Neural cell (in vitro differentiated cells): Measurements from ENCODE around the gene SH3GL3. TPM values are rescaled to one million over a fixed set of nuclear protein-coding genes. Genes with fewer than 3 reads are reported as not detected.
A peak's percentile ranks its signal among the peaks of the same experiment; 100 is the strongest.

ENCODE experiments used
- H2AFZ ChIP-seq: fragments of 200-600, 300-800 bp; sonication (generic), shearing (Covaris generic); 2 replicates; pipeline ENCODE4 v1.6.0; 2014; ENCODE audit warnings: low read depth, mild to moderate bottlenecking, antibody characterized with exemption, low read length, moderate library complexity
- H3F3A ChIP-seq: fragments of 200-600 bp; shearing (Covaris generic); 2 replicates; pipeline ENCODE4 v1.6.1; 2016; ENCODE audit warnings: mild to moderate bottlenecking, moderate library complexity, mixed read lengths, antibody characterized with exemption, low read length; ENCODE audit not compliant: insufficient read depth, poor library complexity, severe bottlenecking
- H3K27ac ChIP-seq: fragments of 200-600, 300-800 bp; sonication (generic), shearing (Covaris generic); 2 replicates; pipeline ENCODE4 v1.5.1; 2014; ENCODE audit warnings: mild to moderate bottlenecking, low read length, moderate library complexity
- H3K27me3 ChIP-seq: fragments of 300-800, 200-600 bp; sonication (generic), shearing (Covaris generic); 2 replicates; pipeline ENCODE4 v1.6.0; 2014; ENCODE audit warnings: mild to moderate bottlenecking, low read depth, low read length, moderate library complexity; ENCODE audit not compliant: insufficient read depth
- H3K36me3 ChIP-seq: fragments of 300-800, 200-600 bp; sonication (generic), shearing (Covaris generic); 2 replicates; pipeline ENCODE4 v1.5.1; 2014; ENCODE audit warnings: mild to moderate bottlenecking, antibody characterized with exemption, low read length, moderate library complexity; ENCODE audit not compliant: insufficient read depth
- H3K4me2 ChIP-seq: fragments of 300-800, 200-600 bp; sonication (generic), shearing (Covaris generic); 2 replicates; pipeline ENCODE4 v1.6.0; 2014; ENCODE audit warnings: mild to moderate bottlenecking, low read length
- H3K4me3 ChIP-seq: fragments of 300-800, 200-600 bp; sonication (generic), shearing (Covaris generic); 2 replicates; pipeline ENCODE4 v1.5.1; 2014; ENCODE audit warnings: mild to moderate bottlenecking, low read length, moderate library complexity
- H3K79me2 ChIP-seq: fragments of 200-600 bp; shearing (Covaris generic); replicated peaks from 2 replicates; pipeline ENCODE4 v1.6.0; 2014; ENCODE audit warnings: mild to moderate bottlenecking, low read length, moderate library complexity; ENCODE audit not compliant: insufficient read depth
- H3K9ac ChIP-seq: fragments of 300-800, 200-600 bp; sonication (generic), shearing (Covaris generic); 2 replicates; pipeline ENCODE4 v1.6.1; 2016; ENCODE audit warnings: mild to moderate bottlenecking, low read length, mixed read lengths
- H3K9me2 ChIP-seq: fragments of 200-600 bp; shearing (Covaris generic); 2 replicates; pipeline ENCODE4 v1.6.1; 2016; ENCODE audit warnings: mild to moderate bottlenecking, low read length, mixed read lengths; ENCODE audit not compliant: insufficient read depth
- H3K9me3 ChIP-seq: fragments of 200-600, 300-800 bp; sonication (generic), shearing (Covaris generic); 2 replicates; pipeline ENCODE4 v1.6.1; 2016; ENCODE audit warnings: mild to moderate bottlenecking, mixed run types, low read length, moderate library complexity, mixed read lengths
- H4K20me1 ChIP-seq: fragments of 200-600 bp; shearing (Covaris generic); 2 replicates; pipeline ENCODE4 v1.6.1; 2016; ENCODE audit warnings: mild to moderate bottlenecking, mixed run types; ENCODE audit not compliant: insufficient read depth
- EP300 ChIP-seq: fragments of 450-650 bp; conservative IDR thresholded peaks from 2 replicates; pipeline ENCODE4 v1.6.1; 2014; ENCODE audit warnings: antibody characterized with exemption, mild to moderate bottlenecking, moderate library complexity; ENCODE audit not compliant: poor library complexity, severe bottlenecking
- EZH2 ChIP-seq: fragments of 200-600, 300-800 bp; shearing (Covaris generic), sonication (generic); IDR thresholded peaks from 2 replicates; pipeline ENCODE4 v1.6.1; 2014; ENCODE audit warnings: antibody characterized with exemption, low read length, borderline replicate concordance, mild to moderate bottlenecking; ENCODE audit not compliant: insufficient read depth, poor library complexity, severe bottlenecking
- MXI1 ChIP-seq: fragments of 450-650 bp; conservative IDR thresholded peaks from 2 replicates; pipeline ENCODE4 v1.6.1; 2014; ENCODE audit warnings: antibody characterized with exemption, mild to moderate bottlenecking; ENCODE audit not compliant: poor library complexity, severe bottlenecking
- POLR2AphosphoS5 ChIP-seq: IDR thresholded peaks from 2 replicates; pipeline ENCODE4 v1.6.1; 2012
- RAD21 ChIP-seq: fragments of 450-650 bp; conservative IDR thresholded peaks from 2 replicates; pipeline ENCODE4 v1.6.1; 2014; ENCODE audit warnings: antibody characterized with exemption, mild to moderate bottlenecking, moderate library complexity
- SMC3 ChIP-seq: fragments of 450-650 bp; conservative IDR thresholded peaks from 2 replicates; pipeline ENCODE4 v1.6.1; 2014; ENCODE audit warnings: antibody characterized with exemption, mild to moderate bottlenecking, moderate library complexity; ENCODE audit not compliant: poor library complexity
- TAF1 ChIP-seq: IDR thresholded peaks from 2 replicates; pipeline ENCODE4 v1.6.1; 2012; ENCODE audit warnings: low read depth
- polyA plus RNA-seq: library from polyadenylated mRNA; depleted of rRNA; stranded (reverse); fragments of >200 nt; gene quantifications from 2 replicates; pipeline ENCODE4 v1.2.3, GENCODE V29; 2014
- TF ChIP-seq, protein P1 (sequence below): fragments of 450-650 bp; IDR thresholded peaks from 2 replicates; pipeline ENCODE4 v1.5.1; 2014; ENCODE audit warnings: antibody characterized with exemption, mild to moderate bottlenecking, moderate library complexity; ENCODE audit not compliant: poor library complexity, severe bottlenecking
- TF ChIP-seq, protein P2 (sequence below): IDR thresholded peaks from 2 replicates; pipeline ENCODE4 v1.6.1; 2012; ENCODE audit warnings: borderline replicate concordance

Gene SH3GL3
- polyA plus RNA-seq, 1 donor from 2014 or later: 104 TPM

DNA sequence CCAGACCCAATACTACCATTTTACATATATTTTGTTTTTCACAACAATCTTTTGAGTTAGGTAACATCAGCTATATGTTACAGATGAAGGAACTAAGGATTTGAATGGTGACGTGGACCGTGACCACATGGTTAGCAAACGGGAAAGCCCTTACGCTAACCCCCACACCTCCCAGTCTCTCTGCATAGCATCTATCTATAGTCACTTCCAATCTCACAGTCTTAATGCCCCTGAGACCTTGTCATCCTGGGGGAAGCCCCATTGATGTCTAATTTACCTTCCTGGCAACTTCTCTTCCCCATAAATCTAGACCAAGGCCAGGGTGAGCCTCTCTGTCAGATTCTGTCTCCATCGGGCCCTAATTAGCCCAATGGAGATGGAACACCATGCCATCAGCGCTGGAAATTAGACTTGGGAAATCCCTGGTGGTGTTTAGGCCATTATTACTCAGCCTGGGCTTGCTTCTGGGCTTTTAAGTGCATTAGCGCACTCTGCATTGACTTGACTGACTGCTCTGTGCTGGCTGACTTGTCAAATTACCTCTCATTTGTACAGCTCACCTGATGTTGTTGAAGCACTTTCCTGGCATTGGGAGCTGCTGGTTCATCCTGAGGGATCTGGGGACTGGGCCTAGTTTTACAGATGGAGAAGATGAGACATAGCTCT, 34.0 kb upstream of the SH3GL3 start:
- no peak for TF ChIP-seq MXI1
- TF ChIP-seq, protein P1, sequence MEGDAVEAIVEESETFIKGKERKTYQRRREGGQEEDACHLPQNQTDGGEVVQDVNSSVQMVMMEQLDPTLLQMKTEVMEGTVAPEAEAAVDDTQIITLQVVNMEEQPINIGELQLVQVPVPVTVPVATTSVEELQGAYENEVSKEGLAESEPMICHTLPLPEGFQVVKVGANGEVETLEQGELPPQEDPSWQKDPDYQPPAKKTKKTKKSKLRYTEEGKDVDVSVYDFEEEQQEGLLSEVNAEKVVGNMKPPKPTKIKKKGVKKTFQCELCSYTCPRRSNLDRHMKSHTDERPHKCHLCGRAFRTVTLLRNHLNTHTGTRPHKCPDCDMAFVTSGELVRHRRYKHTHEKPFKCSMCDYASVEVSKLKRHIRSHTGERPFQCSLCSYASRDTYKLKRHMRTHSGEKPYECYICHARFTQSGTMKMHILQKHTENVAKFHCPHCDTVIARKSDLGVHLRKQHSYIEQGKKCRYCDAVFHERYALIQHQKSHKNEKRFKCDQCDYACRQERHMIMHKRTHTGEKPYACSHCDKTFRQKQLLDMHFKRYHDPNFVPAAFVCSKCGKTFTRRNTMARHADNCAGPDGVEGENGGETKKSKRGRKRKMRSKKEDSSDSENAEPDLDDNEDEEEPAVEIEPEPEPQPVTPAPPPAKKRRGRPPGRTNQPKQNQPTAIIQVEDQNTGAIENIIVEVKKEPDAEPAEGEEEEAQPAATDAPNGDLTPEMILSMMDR: no peak
- no peak for TF ChIP-seq RAD21
- peak; percentile 14 for TF ChIP-seq POLR2AphosphoS5
- TF ChIP-seq EP300: peak; percentile 61
- no peak for TF ChIP-seq TAF1
- TF ChIP-seq EZH2: no peak
- TF ChIP-seq SMC3: no peak
- TF ChIP-seq, protein P2, sequence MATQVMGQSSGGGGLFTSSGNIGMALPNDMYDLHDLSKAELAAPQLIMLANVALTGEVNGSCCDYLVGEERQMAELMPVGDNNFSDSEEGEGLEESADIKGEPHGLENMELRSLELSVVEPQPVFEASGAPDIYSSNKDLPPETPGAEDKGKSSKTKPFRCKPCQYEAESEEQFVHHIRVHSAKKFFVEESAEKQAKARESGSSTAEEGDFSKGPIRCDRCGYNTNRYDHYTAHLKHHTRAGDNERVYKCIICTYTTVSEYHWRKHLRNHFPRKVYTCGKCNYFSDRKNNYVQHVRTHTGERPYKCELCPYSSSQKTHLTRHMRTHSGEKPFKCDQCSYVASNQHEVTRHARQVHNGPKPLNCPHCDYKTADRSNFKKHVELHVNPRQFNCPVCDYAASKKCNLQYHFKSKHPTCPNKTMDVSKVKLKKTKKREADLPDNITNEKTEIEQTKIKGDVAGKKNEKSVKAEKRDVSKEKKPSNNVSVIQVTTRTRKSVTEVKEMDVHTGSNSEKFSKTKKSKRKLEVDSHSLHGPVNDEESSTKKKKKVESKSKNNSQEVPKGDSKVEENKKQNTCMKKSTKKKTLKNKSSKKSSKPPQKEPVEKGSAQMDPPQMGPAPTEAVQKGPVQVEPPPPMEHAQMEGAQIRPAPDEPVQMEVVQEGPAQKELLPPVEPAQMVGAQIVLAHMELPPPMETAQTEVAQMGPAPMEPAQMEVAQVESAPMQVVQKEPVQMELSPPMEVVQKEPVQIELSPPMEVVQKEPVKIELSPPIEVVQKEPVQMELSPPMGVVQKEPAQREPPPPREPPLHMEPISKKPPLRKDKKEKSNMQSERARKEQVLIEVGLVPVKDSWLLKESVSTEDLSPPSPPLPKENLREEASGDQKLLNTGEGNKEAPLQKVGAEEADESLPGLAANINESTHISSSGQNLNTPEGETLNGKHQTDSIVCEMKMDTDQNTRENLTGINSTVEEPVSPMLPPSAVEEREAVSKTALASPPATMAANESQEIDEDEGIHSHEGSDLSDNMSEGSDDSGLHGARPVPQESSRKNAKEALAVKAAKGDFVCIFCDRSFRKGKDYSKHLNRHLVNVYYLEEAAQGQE: peak; percentile 60
- no peak overlapping the region for H3K4me2 ChIP-seq
- no peak overlapping the region for H2AFZ ChIP-seq
- H3K36me3 ChIP-seq: no peaks in the 10 kb centered on the region
- peak overlapping the region; percentile 49 for H3K27ac ChIP-seq
- H4K20me1 ChIP-seq: no peaks in the 10 kb centered on the region
- no peaks in the 10 kb centered on the region for H3F3A ChIP-seq
- no peak overlapping the region for H3K9ac ChIP-seq
- no peak overlapping the region for H3K4me3 ChIP-seq
- no peaks in the 10 kb centered on the region for H3K27me3 ChIP-seq
- no peaks in the 10 kb centered on the region for H3K9me3 ChIP-seq
- no peaks in the 10 kb centered on the region for H3K9me2 ChIP-seq
- no peaks in the 10 kb centered on the region for H3K79me2 ChIP-seq

DNA sequence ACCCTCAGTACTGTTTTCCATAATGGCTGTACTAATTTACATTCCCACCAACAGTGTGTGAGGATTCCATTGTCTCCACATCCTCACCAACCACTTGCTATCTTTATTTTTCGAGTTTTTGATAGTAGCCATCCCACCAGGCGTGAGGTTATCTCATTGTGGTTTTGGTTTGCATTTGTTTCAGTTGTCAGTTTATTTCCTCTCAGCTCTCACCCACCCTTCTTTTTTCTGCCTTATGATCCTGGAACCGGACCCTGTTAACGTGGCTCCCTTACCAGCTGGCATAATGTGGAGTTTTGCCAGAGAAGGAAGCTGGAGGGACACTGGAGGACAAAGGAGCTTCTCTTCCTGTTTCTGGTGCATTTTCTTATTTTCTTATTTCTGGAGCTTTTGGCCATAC, 25.1 kb upstream of the SH3GL3 start:
- H3K9me2 ChIP-seq: no peaks in the 10 kb centered on the region
- no peak overlapping the region for H3K9ac ChIP-seq
- TF ChIP-seq, protein P2: no peak
- TF ChIP-seq MXI1 (no peak), TAF1 (no peak), EZH2 (no peak), SMC3 (no peak), POLR2AphosphoS5 (no peak), RAD21 (no peak), EP300 (no peak)
- TF ChIP-seq, protein P1: no peak
- no peaks in the 10 kb centered on the region for H3F3A ChIP-seq
- no peak overlapping the region for H2AFZ ChIP-seq
- H3K9me3 ChIP-seq: no peaks in the 10 kb centered on the region
- no peaks in the 10 kb centered on the region for H3K79me2 ChIP-seq
- no peak overlapping the region for H3K4me3 ChIP-seq
- H4K20me1 ChIP-seq: no peaks in the 10 kb centered on the region
- no peak overlapping the region for H3K4me2 ChIP-seq
- no peak overlapping the region for H3K27ac ChIP-seq
- H3K27me3 ChIP-seq: no peaks in the 10 kb centered on the region
- no peaks in the 10 kb centered on the region for H3K36me3 ChIP-seq
